HepG2 (cell line): ENCODE data around the gene ACAP2. TPM values are rescaled to one million over a fixed set of nuclear protein-coding genes. Genes with fewer than 3 reads are reported as not detected.
A peak's percentile ranks its signal among the peaks of the same experiment; 100 is the strongest.

Experiments
- IRX3 ChIP-seq: sonication (generic); formaldehyde crosslinking; IDR thresholded peaks from 2 replicates; pipeline ENCODE4 v1.8.1; 2023; ENCODE audit warnings: mild to moderate bottlenecking, low read depth, missing genetic modification reagents, borderline replicate concordance
- MEIS2 ChIP-seq: sonication (generic); formaldehyde crosslinking; IDR thresholded peaks from 2 replicates; pipeline ENCODE4 v1.9.0; 2021; ENCODE audit warnings: mild to moderate bottlenecking, missing genetic modification reagents
- MXD4 ChIP-seq: IDR thresholded peaks from 2 replicates; pipeline ENCODE4 v1.6.1; 2016; ENCODE audit warnings: mild to moderate bottlenecking, missing biosample characterization, missing genetic modification reagents
- NFIB ChIP-seq: sonication (generic); formaldehyde crosslinking; IDR thresholded peaks from 2 replicates; pipeline ENCODE4 v1.9.0; 2021; ENCODE audit warnings: missing genetic modification reagents, mild to moderate bottlenecking, borderline replicate concordance
- NR2F1 ChIP-seq, 2 experiments: fragments of 450-650 bp in 1 of 2; formaldehyde crosslinking in 1 of 2; IDR thresholded peaks; 2 replicates each; pipeline versions ENCODE4 v1.5.0 to v1.6.1; 2016 to 2020; ENCODE audit warnings: mild to moderate bottlenecking in 1 of 2, missing compliant biosample characterization in 1 of 2, missing genetic modification reagents in 1 of 2, moderate library complexity in 1 of 2
- RFX1 ChIP-seq: fragments of 450-650 bp; IDR thresholded peaks from 2 replicates; pipeline ENCODE4 v1.6.1; 2017
- SMAD9 ChIP-seq: sonication (generic); formaldehyde crosslinking; IDR thresholded peaks from 2 replicates; pipeline ENCODE4 v1.5.1; 2020; ENCODE audit warnings: mild to moderate bottlenecking, missing genetic modification reagents
- SRY ChIP-seq: sonication (generic); formaldehyde crosslinking; IDR thresholded peaks from 2 replicates; pipeline ENCODE4 v1.8.0; 2022; ENCODE audit warnings: mild to moderate bottlenecking, missing genetic modification reagents
- TSC22D2 ChIP-seq: sonication (generic); formaldehyde crosslinking; IDR thresholded peaks from 2 replicates; pipeline ENCODE4 v1.5.1; 2020; ENCODE audit warnings: missing genetic modification reagents, mild to moderate bottlenecking, borderline replicate concordance
- YEATS2 ChIP-seq: sonication (generic); formaldehyde crosslinking; IDR thresholded peaks from 2 replicates; pipeline ENCODE4 v1.4.0; 2020; ENCODE audit warnings: missing genetic modification reagents, borderline replicate concordance
- ZNF160 ChIP-seq: sonication (generic); formaldehyde crosslinking; IDR thresholded peaks from 2 replicates; pipeline ENCODE4 v1.8.0; 2022; ENCODE audit warnings: mild to moderate bottlenecking, inconsistent platforms, missing genetic modification reagents
- ZNF350 ChIP-seq: sonication (generic); formaldehyde crosslinking; IDR thresholded peaks from 2 replicates; pipeline ENCODE4 v1.4.0; 2020; ENCODE audit warnings: mild to moderate bottlenecking, low read depth, missing genetic modification reagents, borderline replicate concordance
- ZNF547 ChIP-seq: sonication (generic); formaldehyde crosslinking; IDR thresholded peaks from 2 replicates; pipeline ENCODE4 v1.5.1; 2020; ENCODE audit warnings: mild to moderate bottlenecking, missing genetic modification reagents
- ZNF768 ChIP-seq: sonication (generic); formaldehyde crosslinking; IDR thresholded peaks from 2 replicates; pipeline ENCODE4 v1.4.0; 2020; ENCODE audit warnings: missing genetic modification reagents
- polyA plus RNA-seq, 8 experiments: library from polyadenylated mRNA; depleted of rRNA in 3 of 8; stranded (reverse) in 7 of 8; unstranded in 1 of 8; fragments of >200 nt; fragmentation: Illumina TruSeq in 4 of 8; extraction: Trizol in 4 of 8; gene quantifications; 2 replicates each; pipeline versions ENCODE4 v1.2.1 to v1.2.3, GENCODE V29; 2011 to 2016; ENCODE audit warnings: low read depth in 4 of 8, missing spikeins in 1 of 8, mixed read lengths in 1 of 8; ENCODE audit not compliant: insufficient read depth in 1 of 8
- total RNA-seq, 5 experiments: library from RNA; depleted of rRNA; stranded (reverse); fragments of >200 nt; fragmentation: Illumina TruSeq; extraction: Trizol; gene quantifications; 2 replicates each; pipeline ENCODE4 v1.2.3, GENCODE V29; 2016; ENCODE audit warnings: low read depth in 1 of 5
- TF ChIP-seq, protein P1 (sequence below): sonication (generic); formaldehyde crosslinking; IDR thresholded peaks from 2 replicates; pipeline ENCODE4 v1.4.0; 2020; ENCODE audit warnings: mild to moderate bottlenecking, missing genetic modification reagents, borderline replicate concordance
- TF ChIP-seq, protein P2 (sequence below): sonication (generic); formaldehyde crosslinking; IDR thresholded peaks from 2 replicates; pipeline ENCODE4 v1.4.0; 2020; ENCODE audit warnings: missing genetic modification reagents
- TF ChIP-seq, protein P3 (sequence below): sonication (generic); formaldehyde crosslinking; IDR thresholded peaks from 2 replicates; pipeline ENCODE4 v1.4.0; 2020; ENCODE audit warnings: mild to moderate bottlenecking, missing genetic modification reagents
- TF ChIP-seq, protein P4 (sequence below): sonication (generic); formaldehyde crosslinking; IDR thresholded peaks from 2 replicates; pipeline ENCODE4 v1.4.0; 2020; ENCODE audit warnings: missing genetic modification reagents, borderline replicate concordance

ACAP2 gene
- total and polyA plus RNA-seq, 2 of the 13 experiments (the other 11 are each of a cell fraction or from before 2014, with no cell fraction given), result 7.3 to 23.9 TPM

DNA sequence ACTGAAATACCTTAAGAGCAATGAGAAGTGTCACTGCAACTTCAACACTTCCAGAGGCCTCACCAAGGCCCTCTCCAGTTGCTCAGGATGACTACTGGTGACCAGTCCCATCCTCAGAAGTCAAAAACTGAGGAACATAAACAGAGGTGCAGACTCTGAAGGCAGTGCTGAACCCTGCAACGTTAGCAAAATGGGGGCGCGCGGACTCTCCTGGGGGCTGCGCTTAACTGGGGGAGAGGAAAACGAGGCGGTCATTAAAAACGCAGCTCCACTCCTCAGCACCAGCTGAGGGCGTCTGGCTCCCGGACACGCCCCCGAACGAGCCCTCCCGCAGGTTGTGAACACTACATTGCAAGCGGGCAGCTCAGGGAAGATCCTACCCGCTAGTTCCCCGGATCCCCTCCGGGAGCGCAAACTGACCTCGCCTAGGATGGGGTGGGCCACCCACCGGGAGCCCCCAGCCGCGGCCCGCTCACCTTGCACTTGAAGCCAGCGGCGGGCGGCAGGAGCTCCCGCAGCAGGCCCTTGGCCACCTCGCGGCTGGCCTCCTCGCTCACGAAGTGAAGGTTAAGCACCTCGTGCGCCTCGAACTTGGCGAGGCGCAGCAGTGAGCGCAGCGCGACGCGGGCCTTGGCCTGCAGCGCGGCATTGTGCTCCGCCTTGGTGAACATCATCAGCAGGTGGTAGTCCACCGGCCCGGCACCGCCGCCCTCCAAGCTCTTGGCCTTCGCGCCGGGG is 172.6 kb downstream of the ACAP2 start (continued):
- TF ChIP-seq, protein P1, sequence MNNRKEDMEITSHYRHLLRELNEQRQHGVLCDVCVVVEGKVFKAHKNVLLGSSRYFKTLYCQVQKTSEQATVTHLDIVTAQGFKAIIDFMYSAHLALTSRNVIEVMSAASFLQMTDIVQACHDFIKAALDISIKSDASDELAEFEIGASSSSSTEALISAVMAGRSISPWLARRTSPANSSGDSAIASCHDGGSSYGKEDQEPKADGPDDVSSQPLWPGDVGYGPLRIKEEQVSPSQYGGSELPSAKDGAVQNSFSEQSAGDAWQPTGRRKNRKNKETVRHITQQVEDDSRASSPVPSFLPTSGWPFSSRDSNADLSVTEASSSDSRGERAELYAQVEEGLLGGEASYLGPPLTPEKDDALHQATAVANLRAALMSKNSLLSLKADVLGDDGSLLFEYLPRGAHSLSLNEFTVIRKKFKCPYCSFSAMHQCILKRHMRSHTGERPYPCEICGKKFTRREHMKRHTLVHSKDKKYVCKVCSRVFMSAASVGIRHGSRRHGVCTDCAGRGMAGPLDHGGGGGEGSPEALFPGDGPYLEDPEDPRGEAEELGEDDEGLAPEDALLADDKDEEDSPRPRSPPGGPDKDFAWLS, result no peak
- TF ChIP-seq IRX3 (CRISPR knock-in tag) (peak; percentile 8; the same call in 1 of the 2 replicates), SMAD9 (CRISPR knock-in tag) (no peak), ZNF160 (0 out of 2 replicates have a peak, but pooled peaks have one; percentile 58), MEIS2 (CRISPR knock-in tag) (no peak; the same call in 1 of the 2 replicates), MXD4 (CRISPR knock-in tag) (peak; percentile 69), ZNF350 (no peak), RFX1 (no peak), NFIB (CRISPR knock-in tag) (0 out of 2 replicates have a peak, but pooled peaks have one; percentile 42), ZNF768 (CRISPR knock-in tag) (peak; percentile 70; the same call in 1 of the 2 replicates), ZNF547 (CRISPR knock-in tag) (peak; percentile 59; the same call in 1 of the 2 replicates), TSC22D2 (no peak), NR2F1 (CRISPR knock-in tag; IDR thresholded peaks at IDR 0.05) (no peak), YEATS2 (no peak), SRY (CRISPR knock-in tag) (peak; percentile 72; the same call in 1 of the 2 replicates)
- TF ChIP-seq, protein P2, sequence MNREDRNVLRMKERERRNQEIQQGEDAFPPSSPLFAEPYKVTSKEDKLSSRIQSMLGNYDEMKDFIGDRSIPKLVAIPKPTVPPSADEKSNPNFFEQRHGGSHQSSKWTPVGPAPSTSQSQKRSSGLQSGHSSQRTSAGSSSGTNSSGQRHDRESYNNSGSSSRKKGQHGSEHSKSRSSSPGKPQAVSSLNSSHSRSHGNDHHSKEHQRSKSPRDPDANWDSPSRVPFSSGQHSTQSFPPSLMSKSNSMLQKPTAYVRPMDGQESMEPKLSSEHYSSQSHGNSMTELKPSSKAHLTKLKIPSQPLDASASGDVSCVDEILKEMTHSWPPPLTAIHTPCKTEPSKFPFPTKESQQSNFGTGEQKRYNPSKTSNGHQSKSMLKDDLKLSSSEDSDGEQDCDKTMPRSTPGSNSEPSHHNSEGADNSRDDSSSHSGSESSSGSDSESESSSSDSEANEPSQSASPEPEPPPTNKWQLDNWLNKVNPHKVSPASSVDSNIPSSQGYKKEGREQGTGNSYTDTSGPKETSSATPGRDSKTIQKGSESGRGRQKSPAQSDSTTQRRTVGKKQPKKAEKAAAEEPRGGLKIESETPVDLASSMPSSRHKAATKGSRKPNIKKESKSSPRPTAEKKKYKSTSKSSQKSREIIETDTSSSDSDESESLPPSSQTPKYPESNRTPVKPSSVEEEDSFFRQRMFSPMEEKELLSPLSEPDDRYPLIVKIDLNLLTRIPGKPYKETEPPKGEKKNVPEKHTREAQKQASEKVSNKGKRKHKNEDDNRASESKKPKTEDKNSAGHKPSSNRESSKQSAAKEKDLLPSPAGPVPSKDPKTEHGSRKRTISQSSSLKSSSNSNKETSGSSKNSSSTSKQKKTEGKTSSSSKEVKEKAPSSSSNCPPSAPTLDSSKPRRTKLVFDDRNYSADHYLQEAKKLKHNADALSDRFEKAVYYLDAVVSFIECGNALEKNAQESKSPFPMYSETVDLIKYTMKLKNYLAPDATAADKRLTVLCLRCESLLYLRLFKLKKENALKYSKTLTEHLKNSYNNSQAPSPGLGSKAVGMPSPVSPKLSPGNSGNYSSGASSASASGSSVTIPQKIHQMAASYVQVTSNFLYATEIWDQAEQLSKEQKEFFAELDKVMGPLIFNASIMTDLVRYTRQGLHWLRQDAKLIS, result no peak
- TF ChIP-seq, protein P3, sequence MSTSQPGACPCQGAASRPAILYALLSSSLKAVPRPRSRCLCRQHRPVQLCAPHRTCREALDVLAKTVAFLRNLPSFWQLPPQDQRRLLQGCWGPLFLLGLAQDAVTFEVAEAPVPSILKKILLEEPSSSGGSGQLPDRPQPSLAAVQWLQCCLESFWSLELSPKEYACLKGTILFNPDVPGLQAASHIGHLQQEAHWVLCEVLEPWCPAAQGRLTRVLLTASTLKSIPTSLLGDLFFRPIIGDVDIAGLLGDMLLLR (CRISPR knock-in tag), result peak; percentile 28; the same call in 1 of the 2 replicates
- TF ChIP-seq, protein P4, sequence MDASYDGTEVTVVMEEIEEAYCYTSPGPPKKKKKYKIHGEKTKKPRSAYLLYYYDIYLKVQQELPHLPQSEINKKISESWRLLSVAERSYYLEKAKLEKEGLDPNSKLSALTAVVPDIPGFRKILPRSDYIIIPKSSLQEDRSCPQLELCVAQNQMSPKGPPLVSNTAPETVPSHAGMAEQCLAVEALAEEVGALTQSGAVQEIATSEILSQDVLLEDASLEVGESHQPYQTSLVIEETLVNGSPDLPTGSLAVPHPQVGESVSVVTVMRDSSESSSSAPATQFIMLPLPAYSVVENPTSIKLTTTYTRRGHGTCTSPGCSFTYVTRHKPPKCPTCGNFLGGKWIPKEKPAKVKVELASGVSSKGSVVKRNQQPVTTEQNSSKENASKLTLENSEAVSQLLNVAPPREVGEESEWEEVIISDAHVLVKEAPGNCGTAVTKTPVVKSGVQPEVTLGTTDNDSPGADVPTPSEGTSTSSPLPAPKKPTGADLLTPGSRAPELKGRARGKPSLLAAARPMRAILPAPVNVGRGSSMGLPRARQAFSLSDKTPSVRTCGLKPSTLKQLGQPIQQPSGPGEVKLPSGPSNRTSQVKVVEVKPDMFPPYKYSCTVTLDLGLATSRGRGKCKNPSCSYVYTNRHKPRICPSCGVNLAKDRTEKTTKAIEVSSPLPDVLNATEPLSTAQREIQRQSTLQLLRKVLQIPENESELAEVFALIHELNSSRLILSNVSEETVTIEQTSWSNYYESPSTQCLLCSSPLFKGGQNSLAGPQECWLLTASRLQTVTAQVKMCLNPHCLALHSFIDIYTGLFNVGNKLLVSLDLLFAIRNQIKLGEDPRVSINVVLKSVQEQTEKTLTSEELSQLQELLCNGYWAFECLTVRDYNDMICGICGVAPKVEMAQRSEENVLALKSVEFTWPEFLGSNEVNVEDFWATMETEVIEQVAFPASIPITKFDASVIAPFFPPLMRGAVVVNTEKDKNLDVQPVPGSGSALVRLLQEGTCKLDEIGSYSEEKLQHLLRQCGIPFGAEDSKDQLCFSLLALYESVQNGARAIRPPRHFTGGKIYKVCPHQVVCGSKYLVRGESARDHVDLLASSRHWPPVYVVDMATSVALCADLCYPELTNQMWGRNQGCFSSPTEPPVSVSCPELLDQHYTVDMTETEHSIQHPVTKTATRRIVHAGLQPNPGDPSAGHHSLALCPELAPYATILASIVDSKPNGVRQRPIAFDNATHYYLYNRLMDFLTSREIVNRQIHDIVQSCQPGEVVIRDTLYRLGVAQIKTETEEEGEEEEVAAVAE (CRISPR knock-in tag), result no peak
